Cortex of kidney (tissue), 1 donor: ENCODE data around the gene IZUMO1.
"Not testable (repeated sequence)": the region's sequence is repeated elsewhere in the genome, so short reads cannot be mapped to it uniquely, and the experiment has no call there.

Experiments used
- DNase-seq: peaks from one replicate; lab custom pipeline; 2025; lab: John Stamatoyannopoulos, UW

IZUMO1 gene

DNA sequence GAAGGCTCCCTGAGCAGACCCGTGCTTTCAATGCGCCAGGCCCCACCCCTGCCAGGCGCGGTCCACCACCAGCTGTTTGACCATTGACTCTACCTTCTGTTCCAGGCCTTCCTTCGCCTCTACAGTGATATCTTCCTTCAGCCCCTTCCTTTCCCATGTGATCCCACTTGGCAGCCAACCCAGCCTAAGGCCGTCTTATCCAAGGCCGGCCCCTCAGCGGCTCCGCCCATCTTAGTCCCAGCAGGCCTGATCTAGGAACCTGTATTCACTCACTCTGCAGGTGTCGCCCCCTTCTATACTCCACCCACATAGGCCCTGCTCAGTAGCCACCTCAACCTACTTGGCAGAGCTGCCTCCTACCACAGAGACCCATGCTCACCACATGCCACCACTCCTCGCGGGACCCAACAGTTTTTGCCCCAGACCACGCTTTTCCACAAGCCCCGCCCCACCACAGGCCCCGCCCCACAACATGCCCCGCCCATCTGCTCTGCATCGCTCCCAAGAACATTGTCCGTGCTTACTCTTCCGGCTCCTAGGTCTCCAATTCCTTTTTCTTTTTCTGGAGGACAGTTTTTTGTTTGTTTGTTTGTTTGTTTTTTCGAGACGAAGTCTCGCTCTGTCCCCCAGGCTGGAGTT is 9.2 kb downstream of the IZUMO1 start:
- DNase-seq: no peak

DNA sequence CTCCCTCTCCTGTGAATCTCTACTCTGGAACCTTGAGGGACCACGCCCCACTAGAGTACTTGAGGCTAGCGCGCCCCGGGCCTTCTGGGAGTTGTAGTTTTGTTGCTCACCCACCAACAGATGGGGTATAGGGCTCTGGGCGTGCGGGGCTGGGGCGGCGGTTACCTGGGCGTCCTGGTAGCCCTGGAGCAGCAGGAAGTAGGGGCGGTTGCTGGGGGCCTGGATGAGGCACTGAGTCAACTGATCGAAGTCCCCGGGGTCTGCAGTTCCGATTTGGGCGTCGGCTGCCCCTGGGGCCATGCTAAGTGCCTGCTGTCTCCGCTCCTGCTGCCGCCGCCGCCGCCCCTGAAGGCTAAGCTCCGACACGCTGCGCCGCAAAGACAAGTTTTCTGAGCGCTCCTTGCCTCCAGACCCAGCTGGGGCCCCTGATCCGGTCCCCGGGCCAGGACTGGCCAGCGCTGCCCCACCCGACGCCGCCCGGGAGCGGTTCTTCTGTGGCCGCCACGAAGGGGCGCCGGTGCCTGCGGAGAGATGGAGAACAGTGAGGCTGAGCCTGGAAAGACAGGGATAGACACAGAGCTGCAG is 11.6 kb downstream of the IZUMO1 start:
- DNase-seq: no peak

DNA sequence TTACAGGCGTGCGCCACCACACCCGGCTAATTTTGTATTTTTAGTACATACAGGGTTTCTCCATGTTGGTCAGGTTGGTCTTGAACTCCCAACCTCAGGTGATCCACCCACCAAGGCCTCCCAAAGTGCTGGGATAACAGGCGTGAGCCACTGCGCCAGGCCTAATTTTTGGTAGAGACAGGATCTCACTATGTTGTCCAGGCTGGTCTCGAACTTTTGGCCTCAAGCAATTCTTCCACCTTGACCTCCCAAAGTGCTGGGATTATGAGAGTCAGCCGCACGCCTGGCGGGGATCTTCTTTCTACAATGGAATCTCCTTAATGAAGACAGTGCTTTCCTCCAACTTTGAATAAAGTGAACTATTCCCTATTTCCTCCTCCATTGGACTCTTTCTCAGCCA is 12.1 kb downstream of the IZUMO1 start:
- no peak for DNase-seq

DNA sequence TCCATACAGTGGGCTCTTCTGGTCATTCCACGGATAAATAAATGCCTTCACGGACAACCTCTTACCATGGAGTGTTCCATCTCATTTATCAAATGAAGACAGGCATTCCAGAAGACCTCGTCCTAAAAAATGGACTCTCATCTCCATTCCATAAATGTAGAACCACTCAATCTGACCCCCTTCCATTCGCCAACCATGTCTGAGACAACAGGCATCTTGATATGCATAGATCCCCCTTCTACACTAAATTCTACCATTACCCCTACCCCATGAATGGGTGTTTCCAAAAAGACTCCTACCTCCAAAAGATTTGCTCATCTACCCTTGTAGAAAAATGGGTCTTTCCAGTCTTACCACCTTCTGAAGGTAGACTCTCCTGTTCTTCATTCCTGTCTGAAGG is 15.3 kb downstream of the IZUMO1 start:
- DNase-seq: no peak

DNA sequence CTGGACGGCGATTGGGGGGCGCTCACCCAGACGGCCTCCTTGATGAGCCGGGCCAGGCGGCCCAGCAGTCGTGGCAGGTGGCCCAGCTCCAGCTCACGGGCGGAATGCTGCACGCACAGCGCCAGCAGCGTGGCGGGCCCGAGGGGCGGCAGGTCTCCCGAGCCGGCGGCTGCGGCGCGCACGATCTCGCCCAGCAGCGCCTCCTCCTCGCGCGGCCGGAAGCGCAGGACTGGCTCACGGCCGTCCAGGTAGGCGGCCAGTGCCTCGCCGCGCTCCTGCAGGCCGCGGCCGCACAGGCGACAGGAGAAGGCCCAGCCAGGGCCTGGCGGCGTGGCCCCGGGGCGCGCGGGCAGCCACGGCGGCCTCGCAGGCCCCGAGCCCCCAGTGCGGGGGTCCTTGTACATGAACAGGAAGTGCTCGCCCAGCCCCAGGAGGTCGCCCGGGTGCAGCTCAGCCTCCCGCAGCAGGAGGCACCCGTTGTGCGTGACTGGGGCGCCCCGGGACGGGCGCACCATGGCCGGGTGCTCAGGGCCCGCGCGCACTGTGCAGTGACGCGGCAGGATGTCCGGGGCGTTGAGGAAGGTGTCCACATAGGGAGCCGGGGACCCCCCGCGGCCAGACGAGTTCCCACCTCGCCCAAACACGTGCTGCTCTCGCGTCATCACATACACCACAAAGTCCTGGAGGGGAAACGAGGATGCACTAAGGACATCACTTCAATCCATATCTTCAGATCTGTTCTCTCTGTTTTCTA is 17.6 kb downstream of the IZUMO1 start:
- DNase-seq: no peak

DNA sequence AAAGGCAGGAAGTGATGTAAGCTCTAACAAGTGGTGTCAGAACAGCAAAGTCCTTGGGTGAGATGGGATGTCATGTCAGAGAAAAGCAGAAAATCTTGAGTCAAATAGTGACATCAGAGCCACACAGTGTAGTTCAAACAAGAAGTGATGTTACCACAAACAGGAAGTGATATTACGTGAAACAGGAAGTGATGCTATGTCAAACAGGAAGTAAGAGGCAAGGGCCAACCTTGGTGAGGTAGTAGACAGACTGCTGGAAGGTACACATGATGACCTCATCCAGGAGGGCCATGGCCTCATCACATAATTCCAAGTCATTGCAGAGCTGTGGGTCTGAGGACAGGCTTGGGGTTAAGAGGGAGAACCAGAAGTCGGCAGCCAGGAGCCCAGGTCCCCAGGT is 20.2 kb downstream of the IZUMO1 start:
- no peak for DNase-seq

DNA sequence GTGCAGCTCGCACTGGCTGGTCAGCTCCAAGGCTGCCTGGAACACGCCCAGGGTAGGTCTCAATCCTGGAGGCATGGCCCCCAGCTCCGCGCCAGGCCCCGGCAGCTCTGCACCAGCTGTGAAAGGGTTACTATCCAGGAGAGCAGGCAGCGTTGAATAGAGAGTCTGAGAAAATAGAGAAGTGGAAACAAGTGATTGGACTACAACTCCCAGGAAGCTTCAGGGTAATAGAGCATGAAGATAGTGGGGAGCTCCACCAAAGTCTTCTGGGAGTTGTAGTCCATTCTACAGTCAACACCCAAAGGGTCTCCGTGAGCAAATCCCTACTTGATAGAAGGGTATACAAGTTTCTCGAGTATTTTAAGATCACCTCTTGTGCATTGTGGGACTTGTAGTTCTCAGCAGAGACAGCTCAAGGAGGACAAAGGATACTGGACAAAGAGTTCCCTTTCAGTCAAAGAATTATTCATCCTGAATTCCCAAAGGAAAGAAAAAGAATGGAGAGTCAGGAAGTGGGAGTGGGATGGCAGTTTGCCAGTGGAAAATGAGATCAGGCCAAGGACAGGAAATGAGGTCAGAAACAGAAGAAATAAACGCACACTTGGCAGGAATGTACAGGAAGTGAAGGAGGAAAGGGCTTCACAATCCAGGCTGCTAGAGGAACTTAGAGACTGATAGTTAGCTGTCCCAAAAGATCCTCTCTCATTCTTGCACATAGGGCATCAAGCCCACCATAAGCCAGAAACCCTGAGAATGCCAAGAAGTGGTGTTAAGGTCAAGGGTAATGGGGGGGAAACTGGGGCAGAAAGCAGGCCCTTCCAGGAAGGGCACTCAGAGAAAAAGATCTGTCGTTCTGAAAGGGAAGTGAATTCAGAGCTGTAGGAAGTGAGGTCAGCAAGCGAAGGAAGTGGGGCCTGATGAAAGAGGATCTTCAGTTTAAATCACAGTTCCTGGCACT is 21.6 kb downstream of the IZUMO1 start:
- DNase-seq: no peak

DNA sequence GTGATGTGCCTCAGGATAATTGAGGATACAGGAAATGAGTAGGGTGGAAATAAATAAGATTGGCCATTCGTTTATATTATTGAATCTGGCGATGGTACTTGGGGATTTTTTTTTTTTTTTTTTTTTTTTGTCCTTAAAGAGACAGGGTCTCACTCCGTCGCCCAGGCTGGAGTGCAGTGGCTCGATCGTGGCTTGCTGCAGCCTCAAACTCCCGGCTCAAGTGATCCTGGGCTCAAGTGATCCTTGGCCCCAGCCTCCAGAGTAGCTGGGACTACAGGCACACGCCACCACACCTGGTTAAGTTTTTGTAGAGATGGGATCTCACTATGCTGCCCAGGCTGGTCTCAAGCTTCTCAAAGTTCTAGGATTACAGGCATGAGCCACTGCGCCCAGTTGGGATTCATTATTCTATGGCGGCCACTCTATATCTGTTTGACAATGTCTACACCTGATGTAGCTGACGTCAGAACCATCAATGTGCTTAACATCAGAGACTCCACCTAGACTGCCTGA is 24.5 kb downstream of the IZUMO1 start:
- no peak for DNase-seq

DNA sequence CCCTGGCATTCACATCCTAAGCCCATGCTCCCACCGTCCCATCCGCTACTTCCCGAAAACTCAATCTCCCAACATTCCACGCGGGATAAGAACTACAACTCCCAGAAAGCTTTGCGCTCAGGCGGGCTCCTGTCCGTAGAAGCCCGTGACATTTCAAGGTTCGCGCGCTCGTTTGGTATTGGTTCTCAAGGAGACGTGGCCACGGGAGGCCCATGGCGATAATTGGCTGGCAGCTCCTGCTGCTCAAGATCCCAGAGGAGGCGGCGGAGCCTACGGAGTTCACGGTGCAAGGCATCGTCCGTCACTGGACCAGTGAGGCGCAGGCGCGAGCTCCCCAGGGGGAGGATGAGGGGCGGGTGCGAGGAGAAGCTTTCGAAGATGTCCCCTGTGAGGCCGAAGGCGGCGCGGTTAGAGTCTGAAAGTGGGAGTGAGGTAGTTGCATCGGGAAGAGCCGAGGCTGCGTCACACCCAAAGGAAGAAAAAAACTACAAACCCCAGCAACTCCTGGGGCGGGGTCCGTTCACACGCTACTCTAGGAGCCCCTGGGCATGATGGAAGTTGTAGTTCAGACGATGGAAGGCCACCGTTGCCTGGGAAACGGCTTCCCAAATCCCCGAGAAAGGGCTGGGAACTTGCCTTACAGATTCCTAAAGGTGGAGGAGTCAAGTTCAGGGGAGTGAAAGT is 26.0 kb downstream of the IZUMO1 start:
- DNase-seq: no peak

DNA sequence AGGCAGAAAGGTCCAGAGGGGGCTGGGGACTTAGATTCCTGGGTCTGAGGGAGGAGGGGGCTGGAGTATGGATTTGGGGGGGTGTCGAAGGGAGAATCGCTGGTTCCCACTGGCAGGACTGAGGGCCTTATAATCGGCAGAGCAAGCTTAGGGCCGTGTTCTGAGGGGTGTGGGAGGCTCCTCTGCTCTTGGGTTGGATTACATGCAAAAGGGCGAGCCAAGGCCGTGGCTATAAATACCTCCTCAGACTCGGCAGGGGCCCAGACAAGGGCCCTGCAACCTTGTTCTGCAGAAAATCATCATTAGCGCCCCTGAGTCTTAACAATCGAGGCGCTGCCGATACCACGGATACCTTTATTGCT is 26.5 kb downstream of the IZUMO1 start:
- DNase-seq: no peak

DNA sequence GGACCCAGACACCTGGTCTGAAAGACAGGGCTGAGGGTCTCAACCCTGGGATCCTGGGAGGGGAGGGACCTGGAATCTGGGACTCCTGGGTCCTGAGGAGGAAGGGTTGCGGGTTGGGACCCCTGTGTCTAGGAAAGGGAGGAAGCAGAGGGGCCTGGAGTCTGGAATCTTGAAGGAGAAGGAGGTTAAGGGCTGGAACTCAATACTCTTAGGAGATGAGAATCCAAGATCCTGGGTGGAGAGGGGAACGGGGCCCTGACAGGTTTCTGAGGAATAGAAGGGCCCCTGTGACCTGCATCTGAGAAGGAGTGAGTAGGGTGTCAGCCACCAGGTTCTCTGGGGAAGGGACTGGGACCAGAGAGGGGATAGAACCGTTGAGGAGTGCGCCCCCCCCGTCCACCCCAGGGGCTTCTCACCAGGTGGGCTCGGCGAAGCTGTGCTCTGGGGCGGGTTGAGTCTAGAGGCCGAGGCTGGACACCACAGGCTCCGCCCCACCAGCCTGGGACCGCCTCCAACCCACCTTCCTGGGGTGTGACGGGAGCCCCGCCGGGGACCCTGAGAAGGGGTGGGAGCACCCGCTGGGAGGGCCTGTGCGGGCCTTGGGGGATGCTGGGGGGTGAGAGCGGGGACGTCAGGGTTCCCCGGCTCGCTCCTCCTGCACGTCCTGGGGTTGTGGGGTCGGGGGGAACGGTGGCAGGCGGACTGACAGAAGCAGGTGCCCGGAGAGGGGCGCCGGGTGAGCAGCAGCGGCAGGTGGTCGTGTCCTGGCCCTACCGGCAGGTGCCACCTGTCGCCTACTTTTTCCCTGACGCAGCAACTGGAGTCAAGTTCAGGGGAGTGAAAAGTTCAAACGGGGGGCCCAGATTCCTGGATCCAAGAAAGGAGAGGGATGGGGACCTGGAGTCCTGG is 27.2 kb downstream of the IZUMO1 start, which contains the start of gene MAMSTR:
MAMSTR (minus strand) TSS at position 463 of the 909 bp plus-strand sequence. CDS start 694 bp downstream, outside the sequence.
- no peak for DNase-seq

DNA sequence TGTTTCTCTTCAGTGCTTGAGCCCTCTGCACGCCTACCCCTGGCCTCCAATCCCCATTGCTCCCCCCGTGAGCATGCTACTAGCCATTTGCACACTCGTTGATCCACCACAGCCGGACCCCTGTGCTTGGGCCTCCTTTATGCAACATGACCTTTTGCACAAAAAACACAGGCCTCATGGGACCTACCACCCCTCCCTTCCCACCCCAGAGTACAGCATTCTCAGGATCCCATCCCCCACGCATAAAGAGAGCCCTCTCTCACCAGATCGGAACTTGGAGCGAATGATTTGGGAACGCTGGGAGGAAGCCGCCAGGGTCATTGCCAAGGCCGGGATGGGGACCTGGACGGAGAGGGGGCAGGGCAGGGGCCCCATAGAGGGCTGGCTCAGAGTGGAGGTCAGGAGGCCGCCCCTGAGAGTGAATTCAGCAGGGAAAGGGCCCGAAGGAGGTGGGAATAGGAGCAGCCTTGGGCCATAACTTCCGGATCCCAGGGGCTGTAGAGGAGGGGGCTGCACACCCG is 27.9 kb downstream of the IZUMO1 start:
- DNase-seq: no peak

DNA sequence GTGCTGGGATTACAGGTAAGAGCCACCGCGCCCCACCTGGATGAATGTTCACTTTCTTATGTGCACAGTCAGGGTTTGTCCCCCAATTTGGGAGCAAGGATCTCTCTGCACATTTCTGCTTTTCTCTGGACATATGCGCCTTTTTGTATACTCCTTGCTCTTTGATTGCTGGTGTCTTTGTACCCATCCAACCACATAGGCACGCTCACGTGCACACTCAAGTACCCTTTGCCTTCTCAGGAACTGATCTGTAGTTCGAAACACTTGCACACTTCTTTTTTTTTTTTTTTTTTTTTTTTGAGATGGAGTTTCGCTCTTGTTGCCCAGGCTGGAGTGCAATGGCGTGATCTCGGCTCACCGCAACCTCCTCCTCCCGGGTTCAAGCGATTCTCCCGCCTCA is 28.6 kb downstream of the IZUMO1 start:
- not testable (repeated sequence) for DNase-seq

DNA sequence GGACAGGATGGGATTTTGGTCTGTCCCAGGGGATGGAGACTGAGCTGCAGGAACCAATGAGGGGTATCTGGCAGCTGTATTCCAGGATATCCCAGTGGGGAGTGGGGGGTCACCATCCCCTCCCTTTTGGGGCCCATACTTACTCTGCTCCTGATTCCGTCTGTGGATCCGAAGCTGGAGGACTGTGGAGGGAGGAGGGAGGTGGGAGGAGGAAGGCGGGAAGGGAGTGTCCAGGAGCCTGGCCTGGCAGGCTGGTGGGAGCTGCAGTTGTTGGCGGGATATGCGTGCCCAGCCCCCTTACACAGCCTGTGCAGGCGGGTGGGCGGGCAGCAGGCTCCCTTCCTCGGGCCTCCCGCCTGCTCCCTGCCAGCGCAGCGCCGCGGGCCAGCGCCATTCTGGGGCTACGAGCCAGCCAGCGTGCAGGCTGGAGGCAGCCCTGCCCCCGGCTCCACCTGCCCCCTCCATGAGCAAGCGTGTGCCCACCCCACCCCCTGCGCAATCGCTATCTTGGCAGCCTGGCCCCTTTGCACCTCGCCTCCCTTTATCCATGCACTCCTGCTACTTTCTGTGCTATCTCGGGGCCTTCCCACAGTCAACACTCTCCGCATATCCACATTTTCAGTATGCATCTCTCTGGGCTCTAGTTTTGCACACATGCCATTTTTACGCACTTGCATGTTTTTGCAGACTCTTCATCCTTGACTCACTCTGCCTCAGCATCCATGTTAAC is 30.0 kb downstream of the IZUMO1 start:
- DNase-seq: no peak

DNA sequence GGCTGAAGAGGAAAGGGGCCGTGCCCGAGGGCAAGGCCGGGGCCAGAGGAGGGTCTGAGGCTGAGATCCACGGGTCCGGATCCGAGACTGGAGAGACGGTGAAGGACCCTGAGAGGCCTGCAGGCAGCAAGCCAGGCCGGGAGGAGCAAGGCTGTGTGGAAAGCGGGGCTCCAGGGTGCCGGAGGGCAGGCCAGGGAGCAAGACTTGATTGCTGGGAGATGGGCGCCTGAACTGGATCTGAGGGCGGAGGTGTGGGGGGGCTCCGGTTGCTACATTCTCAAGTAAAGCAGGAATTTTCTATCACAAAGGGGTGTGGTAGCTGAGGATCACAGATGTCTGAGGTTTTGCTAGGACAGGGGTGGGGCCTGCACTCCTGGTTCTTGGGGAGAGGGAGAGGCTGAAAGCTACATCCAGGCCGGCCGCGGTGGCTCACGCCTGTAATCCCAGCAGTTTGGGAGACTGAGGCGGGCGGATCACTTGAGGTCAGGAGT is 31.0 kb downstream of the IZUMO1 start:
- DNase-seq: no peak

DNA sequence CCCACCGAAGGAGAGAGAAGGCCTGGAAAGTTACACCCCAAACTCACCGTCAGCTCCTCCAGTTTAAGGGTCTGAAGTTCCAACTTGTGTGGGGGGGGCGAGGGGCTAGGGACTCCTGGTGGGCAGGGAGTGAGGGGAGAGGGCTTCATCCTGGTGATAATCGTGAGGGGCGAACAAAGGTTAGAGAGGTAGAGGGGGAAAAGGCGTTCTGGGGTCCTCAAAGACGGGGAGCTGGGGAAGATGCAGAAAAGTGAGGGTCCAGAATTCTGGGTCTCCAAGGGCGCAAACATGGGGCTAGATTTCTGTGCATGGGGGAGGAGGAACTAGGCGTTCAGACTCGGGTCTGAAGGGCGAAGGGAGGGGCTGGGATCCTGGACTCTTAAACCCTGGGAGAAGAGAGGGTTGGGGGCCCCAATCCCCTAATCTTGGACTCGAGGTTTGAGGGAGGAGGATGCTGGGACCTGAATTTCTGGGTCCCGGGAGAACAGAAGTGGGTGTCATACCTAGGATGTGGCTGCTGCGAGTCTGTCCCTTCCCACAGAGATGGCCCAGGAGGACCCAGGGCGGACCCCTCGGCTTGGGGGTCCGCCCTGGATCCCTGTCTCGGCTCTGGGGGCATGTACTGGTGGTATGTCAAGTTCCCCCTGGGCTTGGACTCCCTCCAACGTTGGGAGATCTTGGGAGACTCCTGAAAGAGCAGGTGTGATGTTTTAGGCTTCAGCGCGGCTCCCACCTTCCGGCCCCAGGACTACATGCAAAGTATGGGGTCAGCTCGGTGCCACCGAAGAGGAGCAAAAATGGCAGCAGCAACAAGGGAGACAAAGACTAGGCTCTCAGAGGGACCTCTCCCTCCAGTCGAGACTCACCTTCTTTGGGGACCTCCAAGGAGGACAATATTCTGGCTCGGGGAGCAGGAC is 31.7 kb downstream of the IZUMO1 start:
- DNase-seq: no peak

DNA sequence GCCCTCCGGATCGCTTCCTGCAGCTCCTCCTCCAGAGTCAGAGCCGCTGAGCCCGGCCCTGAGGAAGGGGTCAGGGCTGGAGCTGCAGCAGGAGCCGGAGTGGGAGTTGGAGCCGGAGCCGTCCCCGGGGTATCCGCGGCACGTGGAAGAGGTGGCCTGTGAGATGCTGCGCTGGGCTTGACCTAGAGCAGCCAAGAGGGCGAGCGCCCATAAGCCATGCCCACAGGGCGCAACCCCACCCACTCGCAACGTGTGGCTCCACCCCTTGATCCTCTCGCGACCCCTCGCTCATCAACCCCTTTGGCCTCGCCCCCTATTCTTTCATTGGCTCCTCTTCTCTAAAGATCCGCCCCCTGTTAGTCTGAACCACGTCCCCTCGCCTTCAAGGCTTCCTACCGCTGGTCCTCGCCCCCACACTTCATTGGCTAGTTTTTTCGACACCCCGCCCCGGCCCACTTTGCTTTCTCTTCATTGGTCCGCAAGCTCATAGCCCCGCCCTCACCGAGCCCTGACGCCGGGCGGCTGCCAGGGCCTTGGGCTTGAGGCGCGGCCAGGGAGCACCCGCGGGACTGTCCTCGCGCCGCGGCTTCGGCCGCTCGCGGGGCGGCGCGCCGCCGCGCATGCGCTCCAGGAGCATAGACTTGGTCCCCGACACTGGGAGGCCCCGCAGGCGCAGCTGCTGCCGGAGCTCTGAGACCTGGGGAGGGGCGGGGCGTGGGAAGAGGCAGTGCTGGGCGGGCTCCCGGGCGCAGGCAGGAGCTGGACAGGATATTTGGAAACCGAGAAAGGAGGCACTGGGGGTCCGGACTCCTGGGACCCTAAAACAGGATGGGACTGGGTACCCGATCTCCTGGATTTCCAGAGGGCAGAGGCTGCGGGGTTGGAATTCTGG is 32.6 kb downstream of the IZUMO1 start:
- DNase-seq: no peak
